ENCODE measurements around the gene NUP58. TPM values are rescaled to one million over a fixed set of nuclear protein-coding genes. Genes with fewer than 3 reads are reported as not detected.

NUP58 gene
- total RNA-seq, 1 experiment from 2014 or later: 46.1 TPM

DNA sequence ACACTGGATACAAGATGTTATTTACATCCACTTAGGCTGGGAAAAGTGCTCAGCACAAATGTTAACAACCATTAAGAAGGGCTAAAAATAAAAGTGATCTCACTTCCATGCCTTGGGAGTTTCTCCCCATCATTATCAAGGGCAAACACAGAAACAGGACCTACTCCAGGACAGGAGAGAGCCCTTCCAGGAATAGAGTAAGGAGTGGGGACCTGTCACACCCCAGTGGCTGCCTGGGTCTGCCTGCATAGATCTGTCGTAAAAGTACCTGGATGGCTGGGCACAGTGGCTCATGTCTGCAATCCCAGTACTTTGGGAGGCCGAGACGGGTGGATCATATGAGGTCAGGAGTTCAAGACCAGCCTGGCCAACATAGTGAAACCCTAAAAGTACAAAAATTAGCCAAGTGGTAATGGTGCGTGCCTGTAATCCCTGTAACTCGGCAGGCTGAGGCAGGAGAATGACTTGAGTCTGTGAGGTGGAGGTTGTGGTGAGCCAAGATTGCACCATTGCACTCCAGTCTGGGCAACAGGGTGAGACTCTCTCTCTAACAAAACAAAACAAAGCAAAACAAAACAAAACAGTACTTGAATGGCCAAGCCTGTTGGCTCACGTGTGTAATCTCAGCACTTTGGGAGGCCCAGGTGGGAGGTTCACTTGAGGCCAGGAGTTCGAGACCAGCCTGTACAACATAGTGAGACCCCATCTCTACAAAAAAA, 76.0 kb downstream of the NUP58 start:
- CTCF ChIA-PET: no interaction called here
- no TSS peak for BruUV-seq (replicated peaks)
- H3K9me2 ChIP-seq (replicated peaks; ENCODE audit: low read length): no peaks in the 10 kb centered on the region
- no peak for ATAC-seq
- no peaks in the 10 kb centered on the region for H3K36me3 ChIP-seq (ENCODE audit: low read depth, low read length)
- no peak overlapping the region for H3K4me2 ChIP-seq (ENCODE audit: low read length)
- no peak overlapping the region for H3K9ac ChIP-seq (ENCODE audit: low read length)
- no peak overlapping the region for H3K4me3 ChIP-seq (ENCODE audit: low read length)
- no peaks in the 10 kb centered on the region for H3K4me1 ChIP-seq (ENCODE audit: insufficient read depth, low read length)
- H3F3A ChIP-seq (ENCODE audit: low read length, unreplicated experiment): no peaks in the 10 kb centered on the region
- TF ChIP-seq EZH2 (IDR thresholded peaks at IDR 0.05; ENCODE audit: low read length, unreplicated experiment) (no peak), CTCF (conservative IDR thresholded peaks at IDR 0.05; ENCODE audit: low read depth, low read length) (no peak), EZH2phosphoT487 (IDR thresholded peaks at IDR 0.05; ENCODE audit: borderline replicate concordance, low read length) (no peak)
- intact Hi-C loops (cut with micrococcal nuclease): loop anchor here (2.0 kb wide), 1 partner anchor 145 kb away; no protein-coding TSS in a partner anchor
- DNase-seq: no peak
- H3K9me3 ChIP-seq (ENCODE audit: low read length): no peaks in the 10 kb centered on the region
- H3K79me2 ChIP-seq (ENCODE audit: low read length): no peaks in the 10 kb centered on the region
- no peak overlapping the region for H3K27ac ChIP-seq (ENCODE audit: low read length)
- peaks cover 68% of the 10 kb centered on the region for H3K27me3 ChIP-seq (ENCODE audit: low read length)
- H4K20me1 ChIP-seq (ENCODE audit: low read length): no peaks in the 10 kb centered on the region
- POLR2A ChIA-PET (ENCODE audit: unreplicated experiment): no interaction called here
- no peak overlapping the region for H2AFZ ChIP-seq (ENCODE audit: low read length)

DNA sequence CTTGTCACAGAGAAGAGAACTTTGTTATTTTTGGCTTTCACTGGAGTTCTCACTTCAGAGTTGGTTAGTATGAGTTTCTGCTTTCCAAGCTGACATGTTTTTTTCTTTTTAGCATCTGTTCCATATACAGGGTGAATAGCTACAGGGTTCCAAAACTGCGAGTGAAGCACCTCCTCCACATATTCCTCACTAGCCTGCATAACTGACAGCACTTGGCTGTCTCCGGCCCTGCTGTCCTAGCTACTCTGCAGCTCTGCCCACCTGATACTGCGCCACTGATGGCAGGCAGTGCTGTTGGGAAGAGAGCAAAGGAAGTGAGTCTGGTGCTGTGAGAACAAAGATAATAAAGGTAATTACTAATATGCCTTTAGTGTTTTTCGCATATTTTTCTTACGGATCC, 77.1 kb downstream of the NUP58 start:
- Histone ChIP-seq H3K79me2 (ENCODE audit: low read length) (no peaks in the 10 kb centered on the region), H4K20me1 (ENCODE audit: low read length) (no peaks in the 10 kb centered on the region), H3K36me3 (ENCODE audit: low read depth, low read length) (no peaks in the 10 kb centered on the region), H3K9me3 (ENCODE audit: low read length) (no peaks in the 10 kb centered on the region), H3F3A (ENCODE audit: low read length, unreplicated experiment) (no peaks in the 10 kb centered on the region), H3K9ac (ENCODE audit: low read length) (no peak overlapping the region), H2AFZ (ENCODE audit: low read length) (no peak overlapping the region), H3K4me1 (ENCODE audit: insufficient read depth, low read length) (no peaks in the 10 kb centered on the region), H3K4me3 (ENCODE audit: low read length) (no peak overlapping the region), H3K27ac (ENCODE audit: low read length) (no peak overlapping the region), H3K27me3 (ENCODE audit: low read length) (peaks cover 58% of the 10 kb centered on the region), H3K4me2 (ENCODE audit: low read length) (no peak overlapping the region), H3K9me2 (replicated peaks; ENCODE audit: low read length) (no peaks in the 10 kb centered on the region)
- intact Hi-C loops (cut with micrococcal nuclease): no loop called here
- ChIA-PET CTCF (no interaction called here), POLR2A (ENCODE audit: unreplicated experiment) (no interaction called here)
- DNase-seq (no peak), ATAC-seq (no peak)
- BruUV-seq (replicated peaks): no TSS peak
- no peak for TF ChIP-seq EZH2 (IDR thresholded peaks at IDR 0.05; ENCODE audit: low read length, unreplicated experiment)
- TF ChIP-seq CTCF (conservative IDR thresholded peaks at IDR 0.05; ENCODE audit: low read depth, low read length): no peak
- TF ChIP-seq EZH2phosphoT487 (IDR thresholded peaks at IDR 0.05; ENCODE audit: borderline replicate concordance, low read length): no peak

DNA sequence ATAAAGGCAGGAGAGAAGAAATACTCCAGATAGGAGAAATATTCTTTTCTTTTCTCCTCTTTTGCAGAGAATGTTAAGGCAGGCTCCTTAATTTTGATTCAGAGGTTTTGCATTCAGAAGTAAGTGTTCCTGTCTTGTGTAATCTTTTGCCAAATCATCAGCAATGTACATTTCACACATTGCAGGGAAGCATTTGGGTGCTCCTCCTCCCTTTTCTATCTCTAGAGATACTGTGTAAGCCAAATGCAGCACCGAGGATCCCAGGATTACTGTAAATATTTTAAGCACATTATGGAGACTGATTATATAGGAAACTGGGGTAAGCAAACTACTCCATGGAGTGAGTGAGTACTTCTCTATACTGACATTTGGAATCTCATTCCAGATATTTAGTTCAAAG, 77.6 kb downstream of the NUP58 start:
- POLR2A ChIA-PET (ENCODE audit: unreplicated experiment): no interaction called here
- Histone ChIP-seq H3K4me2 (ENCODE audit: low read length) (no peak overlapping the region), H3K27ac (ENCODE audit: low read length) (no peak overlapping the region)

More for the DNA sequence above, 77.6 kb downstream of the NUP58 start:
- Histone ChIP-seq H3K27me3 (ENCODE audit: low read length) (peaks cover 58% of the 10 kb centered on the region), H3F3A (ENCODE audit: low read length, unreplicated experiment) (no peaks in the 10 kb centered on the region), H3K79me2 (ENCODE audit: low read length) (no peaks in the 10 kb centered on the region), H3K9me3 (ENCODE audit: low read length) (no peaks in the 10 kb centered on the region), H3K9ac (ENCODE audit: low read length) (no peak overlapping the region), H3K9me2 (replicated peaks; ENCODE audit: low read length) (no peaks in the 10 kb centered on the region), H4K20me1 (ENCODE audit: low read length) (no peaks in the 10 kb centered on the region), H2AFZ (ENCODE audit: low read length) (no peak overlapping the region), H3K4me3 (ENCODE audit: low read length) (no peak overlapping the region), H3K4me1 (ENCODE audit: insufficient read depth, low read length) (no peaks in the 10 kb centered on the region), H3K36me3 (ENCODE audit: low read depth, low read length) (no peaks in the 10 kb centered on the region)
- BruUV-seq (replicated peaks): no TSS peak
- CTCF ChIA-PET: no interaction called here
- intact Hi-C loops (cut with micrococcal nuclease): no loop called here
- DNase-seq (no peak), ATAC-seq (no peak)
- TF ChIP-seq CTCF (conservative IDR thresholded peaks at IDR 0.05; ENCODE audit: low read depth, low read length) (no peak), EZH2phosphoT487 (IDR thresholded peaks at IDR 0.05; ENCODE audit: borderline replicate concordance, low read length) (no peak), EZH2 (IDR thresholded peaks at IDR 0.05; ENCODE audit: low read length, unreplicated experiment) (no peak)
